Naive thymus-derived CD4-positive, alpha-beta T cell (primary cell): ENCODE data around the gene CHTOP. TPM values are rescaled to one million over a fixed set of nuclear protein-coding genes. Genes with fewer than 3 reads are reported as not detected.

ENCODE experiments used
- microRNA-seq: library from miRNA; unstranded; fragments of <30 nt; microRNA quantifications from one replicate; pipeline ENCODE4 v1.2.0, GENCODE V29; 2022; ENCODE audit warnings: borderline microRNAs expressed
- polyA plus RNA-seq, 2 donors: library from polyadenylated mRNA; unstranded; fragments of 300-500 nt; fragmentation: Illumina TruSeq; gene quantifications; one replicate each; pipeline ENCODE4 v1.2.3, GENCODE V29; 2021
- total RNA-seq, 6 experiments: library from RNA in 5 of 6; stranded (reverse) in 5 of 6; gene quantifications; 1 replicate in 5 of 6; 2 replicates in 1 of 6; pipeline ENCODE4 v1.2.3 and lab custom pipeline; 2021 to 2026

The CHTOP gene
- total and polyA plus RNA-seq, 7 experiments from 2014 or later, result 57.4 to 143 (median 101) TPM

Small RNA genes lying within 50 kb of the gene (microRNA-seq; reads per million reads assigned to microRNA genes)
- not detected for gene MIR8083

Other genes starting within 250 kb of the CHTOP start
- 1,000 to 10,000 TPM in 1 of 5 experiments, 100 to 1,000 TPM in 1, 1 to 10 TPM in 2, not detected in 1; 1.3 to 1,624 (median 61.2) TPM for gene S100A8, start 243.0 kb upstream of the CHTOP start, total RNA-seq
- 10 to 100 TPM in 1 of 2 donors, 1 to 10 TPM in 1; 1.7 to 10.8 TPM for gene S100A8, start 243.0 kb upstream of the CHTOP start, polyA plus RNA-seq
- gene S100A7A, start 217.5 kb upstream of the CHTOP start, total RNA-seq, result not detected
- not detected for gene S100A7A, start 217.5 kb upstream of the CHTOP start, polyA plus RNA-seq
- not detected for gene S100A7, start 173.4 kb upstream of the CHTOP start, total RNA-seq
- gene S100A7, start 173.4 kb upstream of the CHTOP start, polyA plus RNA-seq, result not detected
- 100 to 1,000 TPM; 178 to 433 (median 201) TPM for gene S100A6, start 98.1 kb upstream of the CHTOP start, total RNA-seq
- gene S100A6, start 98.1 kb upstream of the CHTOP start, polyA plus RNA-seq, result 100 to 1,000 TPM; 424 to 568 TPM
- 1 to 10 TPM in 2 of 5 experiments, under 1 TPM in 1, not detected in 2; 0.78 to 2.0 (median 1.2) TPM for gene S100A5, start 93.1 kb upstream of the CHTOP start, total RNA-seq
- 1 to 10 TPM in 1 of 2 donors, under 1 TPM in 1; 0.91 to 1.5 TPM for gene S100A5, start 93.1 kb upstream of the CHTOP start, polyA plus RNA-seq
- 100 to 1,000 TPM in 3 of 5 experiments, 10 to 100 TPM in 2; 54.0 to 766 (median 204) TPM for gene S100A4, start 88.3 kb upstream of the CHTOP start, total RNA-seq
- gene S100A4, start 88.3 kb upstream of the CHTOP start, polyA plus RNA-seq, result 100 to 1,000 TPM; 259 to 359 TPM
- not detected for gene S100A3, start 84.8 kb upstream of the CHTOP start, total RNA-seq
- gene S100A3, start 84.8 kb upstream of the CHTOP start, polyA plus RNA-seq, result not detected
- gene S100A2, start 68.2 kb upstream of the CHTOP start, total RNA-seq, result 1 to 10 TPM in 1 of 5 experiments, not detected in 4; 1.1 TPM
- not detected for gene S100A2, start 68.2 kb upstream of the CHTOP start, polyA plus RNA-seq
- gene S100A16, start 20.9 kb upstream of the CHTOP start, total RNA-seq, result not detected
- not detected for gene S100A16, start 20.9 kb upstream of the CHTOP start, polyA plus RNA-seq
- not detected for gene S100A14, start 17.7 kb upstream of the CHTOP start, total RNA-seq
- not detected for gene S100A14, start 17.7 kb upstream of the CHTOP start, polyA plus RNA-seq
- gene S100A13, start 6.6 kb upstream of the CHTOP start, total RNA-seq, result 1 to 10 TPM; 2.6 to 4.0 (median 3.1) TPM
- 1 to 10 TPM; 1.4 to 1.5 TPM for gene S100A13, start 6.6 kb upstream of the CHTOP start, polyA plus RNA-seq
- not detected for gene S100A1, start 5.6 kb upstream of the CHTOP start, total RNA-seq
- gene S100A1, start 5.6 kb upstream of the CHTOP start, polyA plus RNA-seq, result not detected
- gene SNAPIN, start 24.6 kb downstream of the CHTOP start, total RNA-seq, result 10 to 100 TPM; 10.2 to 43.5 (median 29.8) TPM
- 10 to 100 TPM; 77.3 to 84.5 TPM for gene SNAPIN, start 24.6 kb downstream of the CHTOP start, polyA plus RNA-seq
- gene ILF2, start 36.9 kb downstream of the CHTOP start, total RNA-seq, result 100 to 1,000 TPM in 3 of 5 experiments, 10 to 100 TPM in 2; 83.6 to 177 (median 113) TPM
- gene ILF2, start 36.9 kb downstream of the CHTOP start, polyA plus RNA-seq, result 100 to 1,000 TPM; 147 to 166 TPM
- gene NPR1, start 44.6 kb downstream of the CHTOP start, total RNA-seq, result not detected
- not detected for gene NPR1, start 44.6 kb downstream of the CHTOP start, polyA plus RNA-seq
- 10 to 100 TPM; 43.6 to 68.1 (median 56.8) TPM for gene INTS3, start 94.0 kb downstream of the CHTOP start, total RNA-seq
- 10 to 100 TPM in 1 of 2 donors, 1 to 10 TPM in 1; 9.5 to 14.1 TPM for gene INTS3, start 94.0 kb downstream of the CHTOP start, polyA plus RNA-seq
- gene SLC27A3, start 141.3 kb downstream of the CHTOP start, total RNA-seq, result 10 to 100 TPM in 4 of 5 experiments, 1 to 10 TPM in 1; 9.1 to 34.2 (median 11.6) TPM
- 1 to 10 TPM; 3.4 to 7.2 TPM for gene SLC27A3, start 141.3 kb downstream of the CHTOP start, polyA plus RNA-seq